B cell (primary cell): Measurements from ENCODE around the gene HSDL2. TPM values are rescaled to one million over a fixed set of nuclear protein-coding genes. Genes with fewer than 3 reads are reported as not detected.
A peak's percentile ranks its signal among the peaks of the same experiment; 100 is the strongest.

Experiments
- ATAC-seq: fragments of 200-7000 bp; cut with Tn5 transposase; one replicate; pipeline ENCODE4 v1.10.0; 2021; ENCODE audit warnings: low read depth, mild to moderate bottlenecking, moderate number of reproducible peaks, moderate library complexity
- CTCF ChIA-PET: fragments of 350-600 bp; sonication (Branson Sonifier 250); formaldehyde crosslinking; loops from one replicate; lab custom pipeline; 2021; ENCODE audit warnings: antibody characterized with exemption, inconsistent platforms; lab: Charles Lee
- POLR2A ChIA-PET: fragments of 350-600 bp; sonication (Branson Sonifier 250); formaldehyde crosslinking; loops from one replicate; lab custom pipeline; 2021; ENCODE audit warnings: antibody characterized with exemption; lab: Charles Lee
- DNase-seq: peaks from one replicate; pipeline ENCODE4 v3.0.0; 2013
- H2AFZ ChIP-seq: 2 replicates; pipeline ENCODE4 v1.6.1; 2012; ENCODE audit warnings: mild to moderate bottlenecking, low read depth, low read length; ENCODE audit not compliant: insufficient read depth, poor library complexity, severe bottlenecking
- H3K27ac ChIP-seq, 2 donors: 1 replicate in 1 of 2; 2 replicates in 1 of 2; pipeline ENCODE4 v1.5.1; 2012 to 2013; ENCODE audit warnings: low read length in 2 of 2, mild to moderate bottlenecking in 2 of 2, moderate library complexity in 1 of 2
- H3K27me3 ChIP-seq, 4 experiments: fragments of 200-600 bp in 1 of 4; sonication (generic) in 1 of 4; replicated peaks in 1 of 4; 1 replicate in 2 of 4; 2 replicates in 2 of 4; pipeline versions ENCODE4 v1.6.1 to v1.7.0; 2013 to 2016; ENCODE audit warnings: low read length in 3 of 4, mild to moderate bottlenecking in 2 of 4, mixed read lengths in 1 of 4, moderate library complexity in 1 of 4; ENCODE audit not compliant: insufficient read depth in 4 of 4, control insufficient read depth in 3 of 4; ENCODE audit errors: control extremely low read depth in 1 of 4
- H3K36me3 ChIP-seq, 2 experiments: replicated peaks in 1 of 2; 1 replicate in 1 of 2; 2 replicates in 1 of 2; pipeline versions ENCODE4 v1.6.1 to v1.7.1; 2013; ENCODE audit warnings: low read length in 1 of 2; ENCODE audit not compliant: insufficient read depth in 2 of 2, control insufficient read depth in 1 of 2; ENCODE audit errors: control extremely low read depth in 1 of 2, extremely low read depth in 1 of 2
- H3K4me1 ChIP-seq, 2 donors: fragments of 200-600 bp in 1 of 2; sonication (generic) in 1 of 2; 1 replicate in 1 of 2; 2 replicates in 1 of 2; pipeline versions ENCODE4 v1.5.1 to v1.6.1; 2013 to 2017; ENCODE audit warnings: low read length in 2 of 2; ENCODE audit not compliant: control insufficient read depth in 2 of 2, insufficient read depth in 2 of 2
- H3K4me2 ChIP-seq: replicated peaks from 2 replicates; pipeline ENCODE3; 2012; ENCODE audit warnings: mild to moderate bottlenecking, low read depth, low read length; ENCODE audit not compliant: poor library complexity, severe bottlenecking
- H3K4me3 ChIP-seq, 5 experiments: fragments of 200-600 bp in 1 of 5; sonication (generic) in 1 of 5; 1 replicate in 3 of 5; 2 replicates in 2 of 5; pipeline versions ENCODE4 v1.5.1 to v1.7.0; 2011 to 2016; ENCODE audit warnings: low read length in 4 of 5, mild to moderate bottlenecking in 4 of 5, low read depth in 2 of 5, control low read depth in 1 of 5, moderate library complexity in 1 of 5; ENCODE audit not compliant: insufficient read depth in 1 of 5; ENCODE audit errors: control extremely low read depth in 1 of 5, extremely low read depth in 1 of 5
- H3K79me2 ChIP-seq: fragments of 200-600 bp; sonication (generic); one replicate; pipeline ENCODE4 v1.6.0; 2016; ENCODE audit warnings: low read length; ENCODE audit not compliant: control insufficient read depth, insufficient read depth
- H3K9ac ChIP-seq: fragments of 200-600 bp; sonication (generic); 2 replicates; pipeline ENCODE4 v1.6.1; 2017; ENCODE audit warnings: mild to moderate bottlenecking, low read length, moderate library complexity
- H3K9me3 ChIP-seq, 3 donors: one replicate each; pipeline versions ENCODE4 v1.6.1 to v1.7.1; 2013; ENCODE audit warnings: low read length in 2 of 3; ENCODE audit not compliant: control insufficient read depth in 2 of 3, insufficient read depth in 1 of 3; ENCODE audit errors: control extremely low read depth in 1 of 3
- H4K20me1 ChIP-seq: 2 replicates; pipeline ENCODE4 v1.6.0; 2012; ENCODE audit warnings: mild to moderate bottlenecking, low read length; ENCODE audit not compliant: insufficient read depth, control insufficient read depth, poor library complexity, severe bottlenecking
- H3K27ac Mint-ChIP-seq: one replicate; pipeline ENCODE4 v1.8.0; 2021; ENCODE audit warnings: mixed read lengths
- H3K27me3 Mint-ChIP-seq: one replicate; pipeline ENCODE4 v1.8.0; 2021; ENCODE audit warnings: mixed read lengths
- H3K4me1 Mint-ChIP-seq: one replicate; pipeline ENCODE4 v1.8.0; 2021; ENCODE audit warnings: mixed read lengths
- H3K4me3 Mint-ChIP-seq: one replicate; pipeline ENCODE4 v1.8.0; 2021; ENCODE audit warnings: mixed read lengths
- H3K9me3 Mint-ChIP-seq: one replicate; pipeline ENCODE4 v1.8.0; 2022; ENCODE audit warnings: mixed read lengths; ENCODE audit not compliant: insufficient read depth
- CTCF ChIP-seq: fragments of 200-600 bp; IDR thresholded peaks from one replicate; pipeline ENCODE4 v1.8.0; 2022; ENCODE audit warnings: antibody characterized with exemption, mild to moderate bottlenecking
- EZH2 ChIP-seq: IDR thresholded peaks from 2 replicates; pipeline ENCODE4 v1.6.1; 2012; ENCODE audit warnings: borderline replicate concordance, low read depth, mild to moderate bottlenecking, moderate library complexity, low read length; ENCODE audit not compliant: insufficient read depth, poor library complexity, severe bottlenecking
- WGBS: methylation state at CpG from one replicate; pipeline ENCODE4 v1.1.5; 2013; ENCODE audit warnings: missing lambda C conversion rate; ENCODE audit not compliant: insufficient coverage; 5-methylcytosine and 5-hydroxymethylcytosine counted together
- intact Hi-C: fragments of 100-400 bp; cut with micrococcal nuclease; formaldehyde crosslinking; loops from one replicate; pipeline ENCODE4 v1.10.0; 2022
- polyA plus RNA-seq: library from polyadenylated mRNA; depleted of rRNA; stranded (reverse); fragments of >200 nt; gene quantifications from 2 replicates; pipeline ENCODE4 v1.2.3, GENCODE V29; 2012
- total RNA-seq, 2 donors: library from RNA; stranded (reverse); fragments of 120-200 nt in 1 of 2; gene quantifications; 1 replicate in 1 of 2; 2 replicates in 1 of 2; pipeline versions ENCODE4 v1.2.3 to v1.2.4, GENCODE V29; 2013 to 2022

Gene HSDL2
- total and polyA plus RNA-seq, 2 donors (not counting 1 experiment from before 2014, with no cell fraction given), result 5.8 to 11.7 TPM

GRCh38 chr9:112486221-112487007 is 106.5 kb downstream of the HSDL2 start, which contains the start of gene KIAA1958:
TSS of gene KIAA1958 (plus strand) at chr9:112486827. CDS start at chr9:112574081, 87,254 bp downstream.
- intact Hi-C loops, result loop anchor here (1.0 to 10.0 kb wide), 6 partner anchors 107 to 582 kb away; partner anchors contain the start of genes INIP, PTBP3 and SNX30
- under 1% methylated on average over 84 of the region's 93 CpGs for WGBS
- peaks cover 5 to 13% of the 10 kb centered on the region in 2 donors for H3K4me1 ChIP-seq
- H4K20me1 ChIP-seq, result no peaks in the 10 kb centered on the region
- H3K27ac ChIP-seq, result peak within 1 kb of the TSS; percentile 58 to 69
- ChIA-PET POLR2A (interaction anchor here (0.7 to 1.2 kb wide), 2 partner anchors 153 to 380 kb away, joined by 3 to 4 read pairs; partner anchors contain the start of gene PTBP3), CTCF (interaction anchor here (1.0 to 2.4 kb wide), 7 partner anchors 10 to 386 kb away, joined by 3 to 5 read pairs (median 3); partner anchors contain the start of gene HSDL2)
- H3K79me2 ChIP-seq, result peaks cover 4% of the 10 kb centered on the region
- peak within 1 kb of the TSS; percentile 96 for H3K4me2 ChIP-seq
- Mint-ChIP-seq H3K4me3 (peak within 1 kb of the TSS; percentile 100), H3K27me3 (no peaks in the 10 kb centered on the region), H3K9me3 (no peaks in the 10 kb centered on the region), H3K27ac (peak within 1 kb of the TSS; percentile 96), H3K4me1 (peaks cover 22% of the 10 kb centered on the region)
- peak within 1 kb of the TSS; percentile 71 to 85 (median 77) for H3K4me3 ChIP-seq
- H2AFZ ChIP-seq, result peak within 1 kb of the TSS; percentile 86
- H3K9me3 ChIP-seq, result no peaks in the 10 kb centered on the region
- peak; percentile 88 for DNase-seq
- peak; percentile 87 for ATAC-seq
- H3K36me3 ChIP-seq, result no peaks in the 10 kb centered on the region
- H3K9ac ChIP-seq, result peak within 1 kb of the TSS; percentile 73
- no peaks in the 10 kb centered on the region for H3K27me3 ChIP-seq
- TF ChIP-seq EZH2 (no peak), CTCF (no peak)
